Testis (tissue), 2 donors: Measurements from ENCODE around the gene CACNB2.

Source experiments
- CTCF ChIP-seq, 3 experiments: fragments of 450-650 bp in 2 of 3; fragments of 200-600 bp in 1 of 3; sonication (generic) in 1 of 3; IDR thresholded peaks; one replicate each; pipeline ENCODE4 v1.5.1; 2016 to 2019; ENCODE audit warnings: antibody characterized with exemption in 3 of 3, mild to moderate bottlenecking in 2 of 3, moderate library complexity in 1 of 3
- POLR2A ChIP-seq: fragments of 450-650 bp; IDR thresholded peaks from one replicate; pipeline ENCODE4 v1.6.1; 2017; ENCODE audit warnings: antibody characterized with exemption, mild to moderate bottlenecking, moderate library complexity

DNA sequence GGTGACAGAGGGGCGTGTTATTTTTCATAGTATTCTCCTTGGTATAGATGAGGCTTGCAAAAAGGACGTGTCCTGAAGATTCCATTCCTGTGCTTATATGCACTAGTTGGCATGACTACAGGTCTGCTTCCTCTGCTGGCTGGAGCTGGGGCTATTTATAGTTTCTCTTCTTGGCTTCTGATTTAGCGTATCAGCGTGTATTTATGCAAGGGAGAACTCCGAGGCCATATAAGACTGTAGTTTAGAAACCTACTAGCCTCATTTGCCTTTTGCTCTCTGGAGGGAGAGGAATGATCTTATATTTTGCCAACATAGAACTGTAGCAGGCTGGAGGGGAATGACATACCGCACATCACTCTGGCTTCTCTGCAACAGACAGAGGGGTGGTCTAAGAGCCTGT lies 39.7 kb downstream of the CACNB2 start:
- TF ChIP-seq CTCF (IDR thresholded peaks at IDR 0.05): no peak
- no peak for TF ChIP-seq POLR2A
